ENCODE results near the gene MRPL38.
"Not testable (repeated sequence)": the region's sequence is repeated elsewhere in the genome, so short reads cannot be mapped to it uniquely, and the experiment has no call there.

The MRPL38 gene

GRCh38 chr17:75874323-75875181 is 30.1 kb downstream of the MRPL38 start:
- DNase-seq, result no peak

GRCh38 chr17:75873587-75874322 is 30.9 kb downstream of the MRPL38 start:
- no peak for DNase-seq

GRCh38 chr17:75872434-75873351 is 32.0 kb downstream of the MRPL38 start:
- no peak for DNase-seq

- not testable (repeated sequence) for DNase-seq
Observed at GRCh38 chr17:75870228-75870627, 34.5 kb downstream of the MRPL38 start.

GRCh38 chr17:75869282-75870141 is 35.2 kb downstream of the MRPL38 start:
- DNase-seq, result no peak

GRCh38 chr17:75868730-75869281 is 35.9 kb downstream of the MRPL38 start:
- DNase-seq, result not testable (repeated sequence)

GRCh38 chr17:75865404-75866188 is 39.1 kb downstream of the MRPL38 start:
- not testable (repeated sequence) for DNase-seq

- not testable (repeated sequence) for DNase-seq
Observed at GRCh38 chr17:75864887-75865286, 39.8 kb downstream of the MRPL38 start.

- no peak for DNase-seq
Observed at GRCh38 chr17:75864448-75864871, 40.2 kb downstream of the MRPL38 start.

- no peak for DNase-seq
Observed at GRCh38 chr17:75861927-75862317, 42.8 kb downstream of the MRPL38 start.

- not testable (repeated sequence) for DNase-seq
Observed at GRCh38 chr17:75859358-75859757, 45.3 kb downstream of the MRPL38 start.

GRCh38 chr17:75856062-75856756 is 48.5 kb downstream of the MRPL38 start:
- no peak for DNase-seq

- peak; percentile 99 for DNase-seq
Observed at GRCh38 chr17:75855310-75856061, 49.2 kb downstream of the MRPL38 start, which contains the start of gene WBP2. Gene WBP2 (minus strand): TSS chr17:75855335. CDS start chr17:75855297, 38 bp downstream.

GRCh38 chr17:75854881-75855309 is 49.8 kb downstream of the MRPL38 start:
- DNase-seq, result no peak

GRCh38 chr17:75854101-75854748 is 50.5 kb downstream of the MRPL38 start:
- DNase-seq, result no peak

- DNase-seq, result no peak
Observed at GRCh38 chr17:75853433-75853832, 51.3 kb downstream of the MRPL38 start.

- DNase-seq, result not testable (repeated sequence)
Observed at GRCh38 chr17:75851693-75851991, 53.0 kb downstream of the MRPL38 start.

- no peak for DNase-seq
Observed at GRCh38 chr17:75850928-75851692, 53.6 kb downstream of the MRPL38 start.
